Nephron (organoid): ENCODE measurements around the gene TMUB2.

Source experiments
- H3K27ac Mint-ChIP-seq, 3 experiments: 2 replicates each; pipeline ENCODE4 v1.8.0; 2020; ENCODE audit warnings: mixed read lengths in 3 of 3, mild to moderate bottlenecking in 2 of 3, moderate library complexity in 1 of 3
- H3K27me3 Mint-ChIP-seq: 2 replicates; pipeline ENCODE4 v1.8.0; 2021; ENCODE audit warnings: low read depth, mild to moderate bottlenecking, moderate library complexity, mixed read lengths
- H3K36me3 Mint-ChIP-seq: 2 replicates; pipeline ENCODE4 v1.8.0; 2020; ENCODE audit warnings: low read depth, mixed read lengths
- H3K4me1 Mint-ChIP-seq: 2 replicates; pipeline ENCODE4 v1.8.0; 2020; ENCODE audit warnings: mixed read lengths
- H3K4me3 Mint-ChIP-seq, 3 experiments: 2 replicates each; pipeline ENCODE4 v1.8.0; 2020; ENCODE audit warnings: mild to moderate bottlenecking in 3 of 3, mixed read lengths in 3 of 3, moderate library complexity in 2 of 3
- H3K9me3 Mint-ChIP-seq: 2 replicates; pipeline ENCODE4 v1.8.0; 2020; ENCODE audit warnings: mixed read lengths
- CTCF ChIP-seq, 3 experiments: fragments of 200-600 bp; sonication (generic); IDR thresholded peaks; one replicate each; pipeline ENCODE4 v1.5.0; 2021; ENCODE audit warnings: antibody characterized with exemption in 3 of 3; ENCODE audit not compliant: unreplicated experiment in 3 of 3

The TMUB2 gene

GRCh38 chr17:44217738-44218343 is 31.1 kb downstream of the TMUB2 start:
- peaks cover 45% of the 10 kb centered on the region for H3K36me3 Mint-ChIP-seq
- TF ChIP-seq CTCF (IDR thresholded peaks at IDR 0.05; ENCODE audit: unreplicated experiment in 3 of 3): no peak
- H3K9me3 Mint-ChIP-seq: no peaks in the 10 kb centered on the region
- H3K27me3 Mint-ChIP-seq: no peaks in the 10 kb centered on the region
- peak overlapping the region; percentile 50 to 69 (median 62) for H3K27ac Mint-ChIP-seq
- H3K4me3 Mint-ChIP-seq: peak overlapping the region; percentile 72 to 86 (median 85)
- peaks cover 32% of the 10 kb centered on the region for H3K4me1 Mint-ChIP-seq

- TF ChIP-seq CTCF (IDR thresholded peaks at IDR 0.05; ENCODE audit: unreplicated experiment in 3 of 3): peak; percentile 62 to 74 (median 69)
- peaks cover 32% of the 10 kb centered on the region for H3K4me1 Mint-ChIP-seq
- no peaks in the 10 kb centered on the region for H3K9me3 Mint-ChIP-seq
- H3K27ac Mint-ChIP-seq: peak overlapping the region; percentile 50 to 69 (median 62)
- H3K27me3 Mint-ChIP-seq: no peaks in the 10 kb centered on the region
- peaks cover 41% of the 10 kb centered on the region for H3K36me3 Mint-ChIP-seq
- peak overlapping the region; percentile 72 to 86 (median 85) for H3K4me3 Mint-ChIP-seq
Observed at GRCh38 chr17:44218344-44219107, 31.8 kb downstream of the TMUB2 start.

GRCh38 chr17:44219108-44219615 is 32.4 kb downstream of the TMUB2 start:
- H3K27ac Mint-ChIP-seq: no peak overlapping the region

GRCh38 chr17:44219616-44220212 is 32.9 kb downstream of the TMUB2 start, which contains the start of gene UBTF:
Gene UBTF, minus strand, starts transcription at chr17:44219675. Its CDS starts 1,446 bp downstream, at chr17:44218229.
- peak in 1 of 3 experiments; percentile 1 for TF ChIP-seq CTCF (IDR thresholded peaks at IDR 0.05; ENCODE audit: unreplicated experiment in 3 of 3)
- H3K27me3 Mint-ChIP-seq: no peaks in the 10 kb centered on the region
- peaks cover 29% of the 10 kb centered on the region for H3K36me3 Mint-ChIP-seq
- H3K27ac Mint-ChIP-seq: peak within 1 kb of the TSS; percentile 69 to 99 (median 96)
- peak within 1 kb of the TSS; percentile 95 to 97 (median 96) for H3K4me3 Mint-ChIP-seq
- peaks cover 30% of the 10 kb centered on the region for H3K4me1 Mint-ChIP-seq
- no peaks in the 10 kb centered on the region for H3K9me3 Mint-ChIP-seq

More at GRCh38 chr17:44219108-44219615, 32.4 kb downstream of the TMUB2 start:
- H3K4me3 Mint-ChIP-seq: peak overlapping the region in 1 of 3 experiments; percentile 9
- no peaks in the 10 kb centered on the region for H3K9me3 Mint-ChIP-seq
- peak in 2 of 3 experiments; percentile 45 to 46 for TF ChIP-seq CTCF (IDR thresholded peaks at IDR 0.05; ENCODE audit: unreplicated experiment in 3 of 3)
- no peaks in the 10 kb centered on the region for H3K27me3 Mint-ChIP-seq
- H3K4me1 Mint-ChIP-seq: peaks cover 31% of the 10 kb centered on the region
- peaks cover 34% of the 10 kb centered on the region for H3K36me3 Mint-ChIP-seq

GRCh38 chr17:44220213-44221083 is 33.7 kb downstream of the TMUB2 start:
- Mint-ChIP-seq H3K27ac (peak overlapping the region; percentile 86 to 99 (median 96)), H3K4me1 (peaks cover 30% of the 10 kb centered on the region), H3K36me3 (peaks cover 21% of the 10 kb centered on the region), H3K4me3 (peak overlapping the region; percentile 95 to 97 (median 96)), H3K27me3 (no peaks in the 10 kb centered on the region), H3K9me3 (no peaks in the 10 kb centered on the region)
- TF ChIP-seq CTCF (IDR thresholded peaks at IDR 0.05; ENCODE audit: unreplicated experiment in 3 of 3): no peak
